K562 (cell line): ENCODE measurements around the gene C10orf143. TPM values are rescaled to one million over a fixed set of nuclear protein-coding genes. Genes with fewer than 3 reads are reported as not detected.

Experiments used
- ATAC-seq: fragments of 200-7000 bp; cut with Tn5 transposase; 3 replicates; pipeline ENCODE4 v1.9.1; 2020; ENCODE audit warnings: moderate library complexity
- BruUV-seq: library from RNA; stranded (reverse); fragments of 400-500 nt; replicated peaks from 2 replicates; lab custom pipeline; 2021; lab: Mats Ljungman, UMichigan
- CTCF ChIA-PET: fragments of 300-600 bp; formaldehyde crosslinking; extraction: SDS; loops from one replicate; lab custom pipeline; 2021; ENCODE audit warnings: low intra/inter-chr PET ratio; lab: Yijun Ruan, JAX
- POLR2A ChIA-PET: fragments of 300-600, 350-650 bp; sonication (Branson Sonifier 250); formaldehyde crosslinking; extraction: SDS; loops from one replicate; lab custom pipeline; 2021; ENCODE audit warnings: antibody characterized with exemption, inconsistent platforms; lab: Yijun Ruan, JAX
- DNase-seq, 4 experiments: peaks; one replicate each; pipeline versions ENCODE4 v3.0.0 to v3.0.0-alpha.2; 2011 to 2018; ENCODE audit warnings: low spot score in 3 of 4, mixed read lengths in 3 of 4; ENCODE audit errors: extremely low read depth in 1 of 4
- FAIRE-seq: peaks from 2 replicates; lab custom pipeline; 2011; peaks lifted over from hg19 to GRCh38; lab: Jason Lieb, UNC
- H2AFZ ChIP-seq: 2 replicates; pipeline ENCODE4 v1.6.0; 2011; ENCODE audit warnings: low read depth, low read length, control low read depth, inconsistent platforms
- H3K27ac ChIP-seq: fragments of 200-600 bp; 3 replicates; pipeline ENCODE4 v1.8.0; 2011; ENCODE audit warnings: low read depth, mild to moderate bottlenecking, control low read depth, inconsistent platforms, low read length, moderate library complexity, mixed read lengths; ENCODE audit errors: extremely low read depth
- H3K27me3 ChIP-seq, 2 experiments: fragments of 300-600 bp in 1 of 2; 2 replicates in 1 of 2; 3 replicates in 1 of 2; pipeline versions ENCODE4 v1.6.0 to v1.8.0; 2011; ENCODE audit warnings: inconsistent platforms in 2 of 2, low read length in 2 of 2, mild to moderate bottlenecking in 1 of 2, mixed read lengths in 1 of 2, moderate library complexity in 1 of 2; ENCODE audit not compliant: control insufficient read depth in 2 of 2, insufficient read depth in 2 of 2
- H3K36me3 ChIP-seq: fragments of 300-600 bp; 3 replicates; pipeline ENCODE4 v1.8.0; 2011; ENCODE audit warnings: mild to moderate bottlenecking, low read length, inconsistent platforms; ENCODE audit not compliant: control insufficient read depth, insufficient read depth
- H3K4me1 ChIP-seq, 2 experiments: fragments of 200-600 bp in 1 of 2; replicated peaks in 1 of 2; 2 replicates in 1 of 2; 3 replicates in 1 of 2; pipeline versions ENCODE4 v1.5.1 to v1.8.0; 2011; ENCODE audit warnings: inconsistent platforms in 2 of 2, low read length in 2 of 2, mild to moderate bottlenecking in 1 of 2, mixed read lengths in 1 of 2, moderate library complexity in 1 of 2; ENCODE audit not compliant: control insufficient read depth in 2 of 2, insufficient read depth in 2 of 2
- H3K4me2 ChIP-seq: 2 replicates; pipeline ENCODE4 v1.6.1; 2011; ENCODE audit warnings: low read length, control low read depth, inconsistent platforms, mixed read lengths; ENCODE audit not compliant: insufficient read depth
- H3K4me3 ChIP-seq: fragments of 200-600 bp; sonication (generic), shearing (Covaris generic); 2 replicates; pipeline ENCODE4 v1.5.1; 2016; ENCODE audit warnings: control low read depth, inconsistent platforms
- H3K79me2 ChIP-seq: fragments of 200-600 bp; 3 replicates; pipeline ENCODE4 v1.8.0; 2011; ENCODE audit warnings: low read length, inconsistent platforms; ENCODE audit not compliant: control insufficient read depth, insufficient read depth
- H3K9ac ChIP-seq, 2 experiments: 2 replicates each; pipeline versions ENCODE4 v1.6.0 to v1.6.1; 2011; ENCODE audit warnings: low read depth in 2 of 2, low read length in 2 of 2, control low read depth in 1 of 2, inconsistent platforms in 1 of 2, mild to moderate bottlenecking in 1 of 2, mixed read lengths in 1 of 2; ENCODE audit not compliant: insufficient read depth in 1 of 2
- H3K9me1 ChIP-seq: one replicate; pipeline ENCODE4 v1.6.0; 2011; ENCODE audit warnings: inconsistent platforms, mild to moderate bottlenecking, low read length, moderate library complexity; ENCODE audit not compliant: control insufficient read depth, insufficient read depth
- H3K9me3 ChIP-seq: replicated peaks from 2 replicates; pipeline ENCODE4 v1.5.1; 2011; ENCODE audit warnings: low read depth, low read length, inconsistent platforms; ENCODE audit not compliant: control insufficient read depth, insufficient read depth
- H4K20me1 ChIP-seq: replicated peaks from 2 replicates; pipeline ENCODE4 v1.6.1; 2011; ENCODE audit warnings: low read length, inconsistent platforms, mixed read lengths; ENCODE audit not compliant: control insufficient read depth, insufficient read depth
- ATF2 ChIP-seq: sonication (generic); formaldehyde crosslinking; IDR thresholded peaks from 2 replicates; pipeline ENCODE4 v1.8.1; 2022; ENCODE audit warnings: missing genetic modification reagents
- ETV6 ChIP-seq, 3 experiments: fragments of 150-350 bp in 1 of 3; sonication (generic) in 1 of 3; formaldehyde crosslinking in 1 of 3; IDR thresholded peaks; 2 replicates each; pipeline versions ENCODE4 v1.6.1 to v1.8.0; 2014 to 2022; ENCODE audit warnings: borderline replicate concordance in 2 of 3, low read depth in 2 of 3, antibody characterized with exemption in 1 of 3, low read length in 1 of 3, mild to moderate bottlenecking in 1 of 3, missing genetic modification reagents in 1 of 3
- ZNF121 ChIP-seq: sonication (generic); formaldehyde crosslinking; conservative IDR thresholded peaks from 2 replicates; pipeline ENCODE4 v1.8.0; 2022; ENCODE audit warnings: missing genetic modification reagents
- WGBS: fragments of 100-300 bp; shearing (Covaris generic); methylation state at CpG from one replicate; pipeline ENCODE4 v1.1.6; 2016; ENCODE audit warnings: low coverage, mixed read lengths; ENCODE audit not compliant: insufficient coverage; ENCODE audit errors: missing lambda C conversion rate; 5-methylcytosine and 5-hydroxymethylcytosine counted together
- in situ Hi-C: fragments of 300-500 bp; cut with MboI; formaldehyde crosslinking; loops from 4 replicates; pipeline ENCODE4 v1.15.0; 2018; ENCODE audit warnings: inconsistent platforms, mixed read lengths
- intact Hi-C: fragments of 100-400 bp; cut with micrococcal nuclease; formaldehyde crosslinking; loops from 2 replicates; pipeline ENCODE4 v1.14.2; 2022
- polyA plus RNA-seq, 8 experiments: library from polyadenylated mRNA; depleted of rRNA in 4 of 8; stranded (reverse) in 5 of 8; unstranded in 3 of 8; fragments of >200 nt; fragmentation: Nextera tagmentation in 2 of 8; fragmentation: Illumina TruSeq in 1 of 8; extraction: Ambion mirVana in 2 of 8; extraction: Trizol in 1 of 8; gene quantifications; 2 replicates each; pipeline versions ENCODE4 v1.2.1 to v1.2.3, GENCODE V29; 2011 to 2014; ENCODE audit warnings: inconsistent platforms in 1 of 8, missing spikeins in 1 of 8
- total RNA-seq, 7 experiments: library from RNA; depleted of rRNA in 6 of 7; stranded (reverse); fragments of >200 nt in 6 of 7; fragmentation: Illumina TruSeq in 2 of 7; extraction: Trizol in 2 of 7; gene quantifications; 2 replicates each; pipeline versions ENCODE4 v1.2.1 to v1.2.3, GENCODE V29; 2011 to 2021; ENCODE audit warnings: low replicate concordance in 1 of 7

The C10orf143 gene
- total and polyA plus RNA-seq, 9 of the 15 experiments (the other 6 are each of a cell fraction or from before 2014, with no cell fraction given): 0.07 to 0.42 (median 0.25) TPM; not detected in 2

DNA sequence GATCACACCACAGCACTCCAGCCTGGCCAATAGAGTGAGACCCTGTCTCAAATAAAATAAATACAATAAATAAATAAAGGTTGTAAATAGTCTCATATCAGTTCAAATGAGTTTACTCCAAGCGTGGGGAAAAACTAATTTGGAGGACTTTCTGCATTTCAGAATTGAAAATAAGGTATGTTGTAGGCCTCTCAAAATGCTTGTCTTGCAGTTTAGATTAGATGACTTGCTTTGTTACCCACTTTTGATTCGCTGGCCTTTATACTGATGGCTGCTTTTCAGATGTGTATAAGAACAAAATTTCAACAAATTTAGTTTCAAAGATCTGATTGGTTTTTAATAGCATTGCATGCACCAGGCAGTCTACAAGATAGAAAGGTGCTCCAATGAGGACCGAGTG is 2.2 kb upstream of the C10orf143 start:
- Histone ChIP-seq H3K27me3 (no peaks in the 10 kb centered on the region), H3K4me1 (peaks cover 3 to 21% of the 10 kb centered on the region in 2 experiments; a peak in 3 of 5 replicates), H3K9me1 (peaks cover 4% of the 10 kb centered on the region), H3K79me2 (peaks cover 13% of the 10 kb centered on the region; the same call in 2 of the 3 replicates), H3K9ac (no peak overlapping the region), H3K4me3 (no peak overlapping the region), H3K4me2 (no peak overlapping the region), H3K27ac (no peak overlapping the region), H2AFZ (no peak overlapping the region), H4K20me1 (no peaks in the 10 kb centered on the region), H3K9me3 (no peaks in the 10 kb centered on the region), H3K36me3 (no peaks in the 10 kb centered on the region)
- CTCF ChIA-PET: no interaction called here
- intact Hi-C loops: no loop called here
- no TSS peak for BruUV-seq
- in situ Hi-C loops: loop anchor here (25.0 kb wide), 1 partner anchor 1526 kb away; no protein-coding TSS in a partner anchor
- FAIRE-seq (no peak), ATAC-seq (no peak), DNase-seq (no peak)
- no peak for TF ChIP-seq ZNF121
- no peak for TF ChIP-seq ATF2 (CRISPR knock-in tag)
- no peak for TF ChIP-seq ETV6 (IDR thresholded peaks at IDR 0.05; ENCODE audit: borderline replicate concordance in 1 of 2, low read depth in 2 of 2, low read length in 1 of 2)
- no peak for TF ChIP-seq ETV6 (CRISPR knock-in tag; IDR thresholded peaks at IDR 0.05; ENCODE audit: borderline replicate concordance)
- POLR2A ChIA-PET: no interaction called here
- 71% methylated on average over 3 of the region's 3 CpGs for WGBS
